ENCODE results near the gene TNNI3K.

The TNNI3K gene

GRCh38 chr1:74314438-74314837 is 79.3 kb downstream of the TNNI3K start:
- DNase-seq = no peak

- DNase-seq = no peak
Observed at GRCh38 chr1:74316302-74316701, 81.1 kb downstream of the TNNI3K start.

DNA sequence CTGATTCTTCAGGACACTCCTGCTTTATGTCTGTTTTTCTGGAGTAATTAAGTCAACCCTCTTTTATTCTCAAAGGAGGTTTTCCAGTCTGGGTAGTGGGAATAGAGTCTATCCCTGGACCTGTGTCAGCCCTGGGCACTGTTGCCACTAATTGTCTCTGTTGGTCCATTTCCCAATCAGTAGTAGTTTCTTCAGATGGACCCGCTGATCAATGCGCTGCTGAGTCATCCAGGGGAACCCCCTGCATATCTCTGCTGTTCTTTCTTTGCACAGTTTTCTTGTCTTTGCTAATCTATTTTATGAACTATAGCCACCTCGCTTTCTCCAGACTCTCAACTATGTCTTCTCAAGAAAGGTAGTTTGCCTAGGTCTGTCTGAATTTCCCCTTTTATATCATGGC is 82.5 kb downstream of the TNNI3K start:
- DNase-seq = no peak

DNA sequence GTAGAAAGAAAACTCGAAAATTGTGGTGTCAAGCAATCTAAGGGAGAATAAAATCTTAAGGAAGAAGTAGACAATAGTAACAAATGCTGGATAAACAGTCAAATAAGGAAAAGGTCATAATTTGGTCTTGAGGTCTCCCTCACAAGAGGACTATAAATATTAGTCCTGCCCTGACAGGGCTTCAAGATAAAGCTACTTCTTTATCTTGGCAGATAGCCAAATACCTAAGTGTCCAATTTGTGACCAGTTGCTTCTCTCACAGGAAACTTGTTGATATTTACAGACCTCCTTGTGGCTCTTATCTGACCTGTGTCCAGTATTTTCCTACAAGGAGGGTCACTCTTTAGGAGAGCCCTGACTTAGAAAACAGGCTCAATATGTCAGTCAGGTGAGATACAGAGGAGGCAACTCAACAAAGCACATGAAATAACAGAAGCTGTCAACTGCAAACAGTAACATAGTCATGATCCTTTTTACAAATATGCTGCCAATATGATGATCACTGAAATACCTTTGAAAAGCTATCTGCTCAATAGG is 88.8 kb downstream of the TNNI3K start:
- no peak for DNase-seq

DNA sequence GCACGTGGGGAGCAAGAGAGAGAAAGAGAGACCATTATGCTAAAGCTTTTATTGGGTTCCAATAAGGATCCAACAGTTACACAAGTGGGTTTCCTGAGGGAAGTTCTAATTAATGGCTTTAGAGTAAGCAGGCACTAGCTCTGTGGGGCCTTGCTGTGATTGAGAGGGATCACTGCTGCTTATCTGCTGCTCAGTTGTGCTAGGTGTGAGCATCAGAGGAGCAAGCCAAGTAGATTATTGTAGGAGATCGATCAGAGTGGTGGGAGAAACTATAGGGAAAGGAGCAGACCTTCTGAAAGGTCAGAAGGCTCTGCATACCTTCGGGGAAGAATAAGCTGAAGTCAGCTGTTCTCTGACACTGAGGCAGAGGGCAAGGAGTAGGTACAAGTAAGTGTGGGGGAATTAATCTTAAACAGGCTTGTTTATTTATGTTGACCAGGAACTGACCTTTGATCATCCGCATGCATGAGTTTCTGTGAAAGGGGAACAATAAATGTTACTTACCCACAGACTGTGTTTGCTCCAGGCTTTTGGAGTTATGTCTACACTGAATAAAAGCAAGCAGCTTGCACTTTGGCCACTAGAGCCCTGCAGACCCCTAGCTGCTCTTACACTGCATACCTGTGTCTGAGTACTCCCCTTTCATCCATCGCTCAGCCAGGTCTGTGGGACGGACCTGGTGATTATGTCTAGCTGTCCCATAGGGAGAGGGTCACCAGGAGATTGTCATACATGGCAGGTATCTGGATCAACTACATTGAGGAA is 89.7 kb downstream of the TNNI3K start:
- no peak for DNase-seq

- DNase-seq = no peak
Observed at GRCh38 chr1:74328851-74329250, 93.7 kb downstream of the TNNI3K start.

- DNase-seq = no peak
Observed at GRCh38 chr1:74333244-74333643, 98.1 kb downstream of the TNNI3K start.

DNA sequence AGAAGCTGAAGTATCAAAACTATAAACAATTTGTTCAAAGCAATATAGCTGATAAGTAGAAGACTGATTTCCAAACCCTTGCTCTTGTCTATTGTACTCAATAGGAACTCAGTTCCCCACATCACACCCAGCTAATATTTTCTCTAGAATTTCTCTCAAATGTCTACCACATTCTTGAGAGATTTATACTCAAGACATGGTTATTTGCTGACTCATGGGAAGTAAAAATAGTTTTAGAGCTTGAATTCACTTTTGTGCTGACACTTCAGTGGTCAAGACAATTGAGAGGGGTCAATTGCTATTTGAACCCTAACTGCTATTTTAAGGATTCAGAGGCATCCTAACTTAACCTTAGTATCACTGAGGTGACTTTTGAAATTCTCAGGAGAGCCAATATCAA is 99.0 kb downstream of the TNNI3K start:
- DNase-seq = no peak

DNA sequence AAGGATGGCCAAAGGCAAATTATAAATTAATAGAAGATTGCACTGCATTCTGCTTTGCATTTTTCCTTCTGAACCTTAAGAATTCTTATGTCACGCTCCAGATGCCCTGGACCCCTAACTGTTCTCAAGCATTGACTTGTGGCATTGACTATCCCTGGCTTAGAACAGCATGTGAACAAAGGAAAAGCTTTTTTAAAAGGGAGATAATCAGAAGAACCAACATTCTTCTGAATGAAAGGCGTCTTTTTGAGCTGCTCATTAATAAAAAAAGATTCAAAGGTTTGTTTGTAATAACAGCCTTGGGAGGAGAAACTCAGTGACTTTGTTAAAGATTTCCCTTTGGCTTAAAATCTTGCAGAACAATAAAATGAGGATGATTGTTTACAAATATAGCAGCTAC is 105.5 kb downstream of the TNNI3K start:
- no peak for DNase-seq

- DNase-seq = no peak
Observed at GRCh38 chr1:74341702-74342339, 106.6 kb downstream of the TNNI3K start.

GRCh38 chr1:74343216-74343615 is 108.0 kb downstream of the TNNI3K start:
- DNase-seq = peak; percentile 8

GRCh38 chr1:74344387-74344786 is 109.2 kb downstream of the TNNI3K start:
- DNase-seq = peak; percentile 6

DNA sequence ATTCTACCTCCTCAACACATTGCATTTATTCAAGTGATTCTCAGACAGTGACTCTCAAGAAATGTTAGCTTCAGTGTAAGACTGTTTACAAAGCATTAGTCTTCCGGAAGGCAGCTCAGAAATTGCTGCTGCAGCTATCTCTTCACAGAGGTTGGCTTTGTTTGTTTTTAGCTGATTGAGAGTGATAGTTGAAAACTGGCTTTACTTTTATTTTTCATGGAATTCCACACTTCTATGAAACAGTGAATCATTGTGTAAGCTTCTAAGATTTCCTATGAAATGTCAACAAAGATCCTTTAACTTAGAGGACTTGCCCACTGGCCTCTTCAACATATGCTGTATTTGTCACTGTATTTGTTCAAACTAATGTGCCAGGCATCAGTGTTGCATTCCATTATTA is 121.3 kb downstream of the TNNI3K start:
- DNase-seq = no peak

GRCh38 chr1:74357150-74357549 is 122.0 kb downstream of the TNNI3K start:
- DNase-seq = no peak

- DNase-seq = peak; percentile 11
Observed at GRCh38 chr1:74357756-74358155, 122.6 kb downstream of the TNNI3K start.

DNA sequence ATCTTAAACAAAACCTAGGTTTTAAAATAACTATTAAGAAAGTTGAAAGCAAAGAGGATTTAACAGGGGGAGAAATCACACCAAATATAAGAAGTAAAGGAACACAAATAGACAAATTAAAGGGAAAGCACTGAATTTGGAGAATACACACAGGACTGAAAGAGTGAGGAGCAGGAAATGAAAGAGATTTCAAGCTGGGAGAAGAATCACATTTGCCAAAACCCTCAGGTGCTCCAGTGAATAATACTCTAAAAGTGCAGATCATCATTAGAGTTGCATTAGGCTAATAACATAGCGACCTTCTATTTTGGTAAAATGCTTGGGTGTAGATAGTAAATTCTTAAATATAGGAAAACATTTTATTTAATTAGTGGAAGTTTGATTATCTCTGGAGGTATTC is 127.5 kb downstream of the TNNI3K start:
- no peak for DNase-seq

- no peak for DNase-seq
Observed at GRCh38 chr1:74363220-74363619, 128.0 kb downstream of the TNNI3K start.

DNA sequence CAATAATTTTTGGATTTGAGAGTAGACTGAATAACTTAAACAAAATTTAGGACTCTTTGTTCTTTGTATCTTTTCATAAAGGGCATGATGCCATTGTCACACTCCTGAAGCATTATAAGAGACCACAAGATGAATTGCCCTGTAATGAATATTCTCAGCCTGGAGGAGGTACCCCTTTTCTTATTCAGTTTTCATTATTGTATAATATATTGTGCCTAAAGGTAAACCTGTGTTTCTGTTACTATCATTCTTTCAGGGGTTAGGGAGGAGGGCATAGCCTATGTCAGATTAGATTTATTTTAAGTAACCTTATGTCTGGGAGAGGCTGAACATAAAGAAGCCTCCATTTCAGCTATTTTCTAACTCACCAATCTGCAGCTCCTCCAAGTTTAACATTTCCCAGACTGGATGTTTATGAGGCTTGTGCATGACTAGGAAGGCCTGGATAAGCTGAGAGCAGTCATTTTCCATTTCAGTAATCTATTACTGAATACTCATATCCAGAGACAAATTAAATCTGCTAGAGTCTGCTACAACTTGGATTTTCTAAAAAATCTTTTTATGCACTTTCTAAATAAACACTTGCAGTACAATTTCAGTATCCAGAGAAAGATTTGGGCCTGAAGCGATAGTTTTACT is 132.1 kb downstream of the TNNI3K start:
- no peak for DNase-seq

- no peak for DNase-seq
Observed at GRCh38 chr1:74368335-74368734, 133.1 kb downstream of the TNNI3K start.

DNA sequence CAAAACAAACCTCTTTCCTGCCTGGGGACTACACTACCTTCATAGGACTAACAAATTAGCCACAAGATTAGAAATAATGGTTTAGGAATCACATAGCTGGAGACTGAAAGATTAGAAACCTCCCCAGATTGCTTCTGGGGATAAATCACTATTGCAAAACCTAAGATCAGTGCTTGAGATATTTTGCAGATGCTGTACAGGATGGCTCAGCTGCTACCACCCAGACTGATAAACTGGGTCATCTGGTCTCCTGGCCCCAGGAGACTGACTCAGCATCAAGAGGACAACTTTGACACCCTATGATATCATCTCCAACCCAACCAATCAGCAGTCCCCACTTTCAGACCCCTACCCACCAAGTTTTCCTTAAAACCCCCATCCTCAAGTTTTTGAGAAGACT is 140.2 kb downstream of the TNNI3K start:
- DNase-seq = no peak

- DNase-seq = no peak
Observed at GRCh38 chr1:74380252-74380651, 145.1 kb downstream of the TNNI3K start.

- no peak for DNase-seq
Observed at GRCh38 chr1:74388855-74389254, 153.7 kb downstream of the TNNI3K start.

GRCh38 chr1:74392186-74392585 is 157.0 kb downstream of the TNNI3K start:
- no peak for DNase-seq

GRCh38 chr1:74392840-74393239 is 157.7 kb downstream of the TNNI3K start:
- no peak for DNase-seq
